Left cardiac atrium (tissue), 2 donors: ENCODE results near the gene RPL18. TPM values are rescaled to one million over a fixed set of nuclear protein-coding genes. Genes with fewer than 3 reads are reported as not detected.

Source experiments
- total RNA-seq, 2 donors: library from RNA; stranded (reverse); fragmentation: NEBNext Ultra II Directional; extraction: Animal tissue kit (Norgen Biotek cat#: 25700); gene quantifications; one replicate each; pipeline ENCODE4 v1.2.1, GENCODE V29; 2021
- donor health status: DM: no; HTN: yes; CAD: no; lungs with severe emphysema.
- donor health status: DM: yes; HTN: yes; CAD: no.

The RPL18 gene
- total RNA-seq, 2 donors from 2014 or later: 674 to 678 TPM

Other genes starting within 250 kb of the RPL18 start
- gene KDELR1, start 227.6 kb downstream of the RPL18 start, total RNA-seq: 100 to 1,000 TPM in 1 of 2 donors, 10 to 100 TPM in 1; 81.4 to 103 TPM
- under 1 TPM; 0.39 to 0.47 TPM for gene GRIN2D, start 225.5 kb downstream of the RPL18 start, total RNA-seq
- gene GRWD1, start 173.2 kb downstream of the RPL18 start, total RNA-seq: 10 to 100 TPM; 18.1 to 24.9 TPM
- gene KCNJ14, start 163.6 kb downstream of the RPL18 start, total RNA-seq: under 1 TPM; 0.27 to 0.60 TPM
- 10 to 100 TPM; 29.0 to 32.5 TPM for gene CYTH2, start 149.8 kb downstream of the RPL18 start, total RNA-seq
- 1 to 10 TPM; 2.0 to 2.9 TPM for gene LMTK3, start 107.3 kb downstream of the RPL18 start, total RNA-seq
- under 1 TPM; 0.39 to 0.71 TPM for gene SULT2B1, start 67.0 kb downstream of the RPL18 start, total RNA-seq
- gene SPACA4, start 12.4 kb downstream of the RPL18 start, total RNA-seq: not detected
- gene FAM83E, start 4.1 kb downstream of the RPL18 start, total RNA-seq: under 1 TPM in 1 of 2 donors, not detected in 1; 0.32 TPM
- 1 to 10 TPM; 9.0 to 9.3 TPM for gene SPHK2, start 328 bp upstream of the RPL18 start, total RNA-seq
- 10 to 100 TPM in 1 of 2 donors, 1 to 10 TPM in 1; 2.0 to 15.1 TPM for gene DBP, start 18.2 kb upstream of the RPL18 start, total RNA-seq
- gene CA11, start 27.0 kb upstream of the RPL18 start, total RNA-seq: 1 to 10 TPM; 7.1 to 7.7 TPM
- gene NTN5, start 53.8 kb upstream of the RPL18 start, total RNA-seq: under 1 TPM; 0.21 to 0.27 TPM
- not detected for gene FUT2, start 76.8 kb upstream of the RPL18 start, total RNA-seq
- 1 to 10 TPM; 1.6 to 3.2 TPM for gene MAMSTR, start 100.5 kb upstream of the RPL18 start, total RNA-seq
- gene RASIP1, start 121.4 kb upstream of the RPL18 start, total RNA-seq: 10 to 100 TPM; 14.9 to 23.8 TPM
- under 1 TPM; 0.29 to 0.92 TPM for gene IZUMO1, start 127.7 kb upstream of the RPL18 start, total RNA-seq
- gene FUT1, start 133.5 kb upstream of the RPL18 start, total RNA-seq: 1 to 10 TPM; 2.1 to 3.5 TPM
- gene FGF21, start 136.3 kb upstream of the RPL18 start, total RNA-seq: not detected
- 10 to 100 TPM; 29.8 to 37.7 TPM for gene BCAT2, start 191.9 kb upstream of the RPL18 start, total RNA-seq
- 1 to 10 TPM; 2.8 to 5.4 TPM for gene HSD17B14, start 217.3 kb upstream of the RPL18 start, total RNA-seq
- gene PLEKHA4, start 249.4 kb upstream of the RPL18 start, total RNA-seq: 10 to 100 TPM; 29.6 to 67.1 TPM